HepG2 (cell line): ENCODE results near the gene MTOR. TPM values are rescaled to one million over a fixed set of nuclear protein-coding genes. Genes with fewer than 3 reads are reported as not detected.

Experiments
- FOXA1 ChIP-seq, 2 experiments: fragments of 450-650 bp in 1 of 2; sonication (generic) in 1 of 2; formaldehyde crosslinking in 1 of 2; IDR thresholded peaks; 2 replicates each; pipeline versions ENCODE4 v1.4.0 to v1.6.1; 2016 to 2020; ENCODE audit warnings: missing genetic modification reagents in 1 of 2
- JUN ChIP-seq: sonication (generic); formaldehyde crosslinking; IDR thresholded peaks from 2 replicates; pipeline ENCODE4 v1.4.0; 2020; ENCODE audit warnings: mild to moderate bottlenecking, missing genetic modification reagents
- PAF1 ChIP-seq: IDR thresholded peaks from 2 replicates; pipeline ENCODE4 v1.6.1; 2016; ENCODE audit warnings: missing genetic modification reagents, missing compliant biosample characterization
- ZNF34 ChIP-seq: sonication (generic); formaldehyde crosslinking; IDR thresholded peaks from 2 replicates; pipeline ENCODE4 v1.4.0; 2020; ENCODE audit warnings: mild to moderate bottlenecking, missing genetic modification reagents, borderline replicate concordance
- ZNF775 ChIP-seq: sonication (generic); formaldehyde crosslinking; IDR thresholded peaks from 2 replicates; pipeline ENCODE4 v1.4.0; 2020; ENCODE audit warnings: missing genetic modification reagents, mild to moderate bottlenecking, moderate library complexity, borderline replicate concordance
- polyA plus RNA-seq, 8 experiments: library from polyadenylated mRNA; depleted of rRNA in 3 of 8; stranded (reverse) in 7 of 8; unstranded in 1 of 8; fragments of >200 nt; fragmentation: Illumina TruSeq in 4 of 8; extraction: Trizol in 4 of 8; gene quantifications; 2 replicates each; pipeline versions ENCODE4 v1.2.1 to v1.2.3, GENCODE V29; 2011 to 2016; ENCODE audit warnings: low read depth in 4 of 8, missing spikeins in 1 of 8, mixed read lengths in 1 of 8; ENCODE audit not compliant: insufficient read depth in 1 of 8
- total RNA-seq, 5 experiments: library from RNA; depleted of rRNA; stranded (reverse); fragments of >200 nt; fragmentation: Illumina TruSeq; extraction: Trizol; gene quantifications; 2 replicates each; pipeline ENCODE4 v1.2.3, GENCODE V29; 2016; ENCODE audit warnings: low read depth in 1 of 5
- TF ChIP-seq, protein P1 (sequence below): sonication (generic); formaldehyde crosslinking; IDR thresholded peaks from 2 replicates; pipeline ENCODE4 v1.5.0; 2020; ENCODE audit warnings: mild to moderate bottlenecking, missing genetic modification reagents, borderline replicate concordance
- TF ChIP-seq, protein P2 (sequence below): sonication (generic); formaldehyde crosslinking; IDR thresholded peaks from one replicate; pipeline ENCODE4 v1.5.1; 2020; ENCODE audit warnings: mild to moderate bottlenecking, missing genetic modification reagents; ENCODE audit errors: not compliant biosample characterization
- TF ChIP-seq, protein P3 (sequence below): sonication (generic); formaldehyde crosslinking; IDR thresholded peaks from 2 replicates; pipeline ENCODE4 v1.8.1; 2023; ENCODE audit warnings: mild to moderate bottlenecking, moderate library complexity, missing genetic modification reagents
- TF ChIP-seq, protein P4 (sequence below): sonication (generic); formaldehyde crosslinking; IDR thresholded peaks from 2 replicates; pipeline ENCODE4 v1.5.0; 2020; ENCODE audit warnings: missing genetic modification reagents

MTOR gene
- total and polyA plus RNA-seq, 2 of the 13 experiments (the other 11 are each of a cell fraction or from before 2014, with no cell fraction given), result 24.6 to 34.6 TPM

DNA sequence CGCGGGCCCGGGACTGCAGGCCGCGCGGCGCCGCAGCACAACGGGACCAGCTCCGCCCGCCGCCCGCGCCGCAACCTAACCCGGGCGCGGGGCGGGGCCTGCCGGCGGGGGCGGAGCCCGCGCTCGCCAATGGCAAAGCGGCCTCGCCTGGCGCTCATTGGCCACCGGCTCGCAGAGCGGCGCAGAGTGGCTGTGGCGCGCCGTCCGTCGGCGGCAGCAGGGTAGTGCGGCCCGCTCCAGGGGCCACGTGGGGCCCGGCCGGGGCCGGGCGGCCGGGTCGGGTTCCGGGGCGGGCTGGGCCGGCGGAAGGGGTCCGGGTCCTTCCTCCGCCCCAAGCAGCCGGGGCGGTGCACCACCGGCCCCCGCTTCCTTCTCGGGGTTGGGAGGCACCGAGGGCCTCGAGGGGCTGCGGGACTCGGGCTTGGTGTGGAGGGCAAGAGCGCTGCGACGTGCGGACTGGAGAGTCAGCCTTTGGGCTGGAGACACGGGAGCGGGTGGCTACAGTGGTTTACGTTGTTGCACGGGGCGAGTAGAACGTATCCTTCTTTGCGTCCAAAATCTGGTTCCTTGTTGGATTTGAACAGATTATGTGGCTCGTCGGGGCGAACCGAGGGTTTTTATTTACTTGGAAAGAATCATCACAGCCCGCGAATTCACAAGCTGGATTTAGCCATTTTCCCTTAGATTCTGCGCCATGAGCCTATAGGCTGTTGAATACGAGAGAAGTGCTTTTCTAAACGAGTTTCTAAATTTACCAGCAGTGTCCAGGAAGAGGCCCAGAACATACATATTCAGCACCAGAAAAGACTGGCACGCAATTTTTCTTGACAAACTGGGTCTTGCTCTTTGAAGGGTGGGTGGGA, 202.2 kb downstream of the MTOR start, which contains the start of gene SRM (continued):
- TF ChIP-seq, protein P1, sequence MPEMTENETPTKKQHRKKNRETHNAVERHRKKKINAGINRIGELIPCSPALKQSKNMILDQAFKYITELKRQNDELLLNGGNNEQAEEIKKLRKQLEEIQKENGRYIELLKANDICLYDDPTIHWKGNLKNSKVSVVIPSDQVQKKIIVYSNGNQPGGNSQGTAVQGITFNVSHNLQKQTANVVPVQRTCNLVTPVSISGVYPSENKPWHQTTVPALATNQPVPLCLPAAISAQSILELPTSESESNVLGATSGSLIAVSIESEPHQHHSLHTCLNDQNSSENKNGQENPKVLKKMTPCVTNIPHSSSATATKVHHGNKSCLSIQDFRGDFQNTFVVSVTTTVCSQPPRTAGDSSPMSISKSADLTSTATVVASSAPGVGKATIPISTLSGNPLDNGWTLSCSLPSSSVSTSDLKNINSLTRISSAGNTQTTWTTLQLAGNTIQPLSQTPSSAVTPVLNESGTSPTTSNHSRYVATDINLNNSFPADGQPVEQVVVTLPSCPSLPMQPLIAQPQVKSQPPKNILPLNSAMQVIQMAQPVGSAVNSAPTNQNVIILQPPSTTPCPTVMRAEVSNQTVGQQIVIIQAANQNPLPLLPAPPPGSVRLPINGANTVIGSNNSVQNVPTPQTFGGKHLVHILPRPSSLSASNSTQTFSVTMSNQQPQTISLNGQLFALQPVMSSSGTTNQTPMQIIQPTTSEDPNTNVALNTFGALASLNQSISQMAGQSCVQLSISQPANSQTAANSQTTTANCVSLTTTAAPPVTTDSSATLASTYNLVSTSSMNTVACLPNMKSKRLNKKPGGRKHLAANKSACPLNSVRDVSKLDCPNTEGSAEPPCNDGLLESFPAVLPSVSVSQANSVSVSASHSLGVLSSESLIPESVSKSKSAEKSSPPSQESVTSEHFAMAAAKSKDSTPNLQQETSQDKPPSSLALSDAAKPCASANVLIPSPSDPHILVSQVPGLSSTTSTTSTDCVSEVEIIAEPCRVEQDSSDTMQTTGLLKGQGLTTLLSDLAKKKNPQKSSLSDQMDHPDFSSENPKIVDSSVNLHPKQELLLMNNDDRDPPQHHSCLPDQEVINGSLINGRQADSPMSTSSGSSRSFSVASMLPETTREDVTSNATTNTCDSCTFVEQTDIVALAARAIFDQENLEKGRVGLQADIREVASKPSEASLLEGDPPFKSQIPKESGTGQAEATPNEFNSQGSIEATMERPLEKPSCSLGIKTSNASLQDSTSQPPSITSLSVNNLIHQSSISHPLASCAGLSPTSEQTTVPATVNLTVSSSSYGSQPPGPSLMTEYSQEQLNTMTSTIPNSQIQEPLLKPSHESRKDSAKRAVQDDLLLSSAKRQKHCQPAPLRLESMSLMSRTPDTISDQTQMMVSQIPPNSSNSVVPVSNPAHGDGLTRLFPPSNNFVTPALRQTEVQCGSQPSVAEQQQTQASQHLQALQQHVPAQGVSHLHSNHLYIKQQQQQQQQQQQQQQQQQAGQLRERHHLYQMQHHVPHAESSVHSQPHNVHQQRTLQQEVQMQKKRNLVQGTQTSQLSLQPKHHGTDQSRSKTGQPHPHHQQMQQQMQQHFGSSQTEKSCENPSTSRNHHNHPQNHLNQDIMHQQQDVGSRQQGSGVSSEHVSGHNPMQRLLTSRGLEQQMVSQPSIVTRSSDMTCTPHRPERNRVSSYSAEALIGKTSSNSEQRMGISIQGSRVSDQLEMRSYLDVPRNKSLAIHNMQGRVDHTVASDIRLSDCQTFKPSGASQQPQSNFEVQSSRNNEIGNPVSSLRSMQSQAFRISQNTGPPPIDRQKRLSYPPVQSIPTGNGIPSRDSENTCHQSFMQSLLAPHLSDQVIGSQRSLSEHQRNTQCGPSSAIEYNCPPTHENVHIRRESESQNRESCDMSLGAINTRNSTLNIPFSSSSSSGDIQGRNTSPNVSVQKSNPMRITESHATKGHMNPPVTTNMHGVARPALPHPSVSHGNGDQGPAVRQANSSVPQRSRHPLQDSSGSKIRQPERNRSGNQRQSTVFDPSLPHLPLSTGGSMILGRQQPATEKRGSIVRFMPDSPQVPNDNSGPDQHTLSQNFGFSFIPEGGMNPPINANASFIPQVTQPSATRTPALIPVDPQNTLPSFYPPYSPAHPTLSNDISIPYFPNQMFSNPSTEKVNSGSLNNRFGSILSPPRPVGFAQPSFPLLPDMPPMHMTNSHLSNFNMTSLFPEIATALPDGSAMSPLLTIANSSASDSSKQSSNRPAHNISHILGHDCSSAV (CRISPR knock-in tag), result no peak
- TF ChIP-seq, protein P2, sequence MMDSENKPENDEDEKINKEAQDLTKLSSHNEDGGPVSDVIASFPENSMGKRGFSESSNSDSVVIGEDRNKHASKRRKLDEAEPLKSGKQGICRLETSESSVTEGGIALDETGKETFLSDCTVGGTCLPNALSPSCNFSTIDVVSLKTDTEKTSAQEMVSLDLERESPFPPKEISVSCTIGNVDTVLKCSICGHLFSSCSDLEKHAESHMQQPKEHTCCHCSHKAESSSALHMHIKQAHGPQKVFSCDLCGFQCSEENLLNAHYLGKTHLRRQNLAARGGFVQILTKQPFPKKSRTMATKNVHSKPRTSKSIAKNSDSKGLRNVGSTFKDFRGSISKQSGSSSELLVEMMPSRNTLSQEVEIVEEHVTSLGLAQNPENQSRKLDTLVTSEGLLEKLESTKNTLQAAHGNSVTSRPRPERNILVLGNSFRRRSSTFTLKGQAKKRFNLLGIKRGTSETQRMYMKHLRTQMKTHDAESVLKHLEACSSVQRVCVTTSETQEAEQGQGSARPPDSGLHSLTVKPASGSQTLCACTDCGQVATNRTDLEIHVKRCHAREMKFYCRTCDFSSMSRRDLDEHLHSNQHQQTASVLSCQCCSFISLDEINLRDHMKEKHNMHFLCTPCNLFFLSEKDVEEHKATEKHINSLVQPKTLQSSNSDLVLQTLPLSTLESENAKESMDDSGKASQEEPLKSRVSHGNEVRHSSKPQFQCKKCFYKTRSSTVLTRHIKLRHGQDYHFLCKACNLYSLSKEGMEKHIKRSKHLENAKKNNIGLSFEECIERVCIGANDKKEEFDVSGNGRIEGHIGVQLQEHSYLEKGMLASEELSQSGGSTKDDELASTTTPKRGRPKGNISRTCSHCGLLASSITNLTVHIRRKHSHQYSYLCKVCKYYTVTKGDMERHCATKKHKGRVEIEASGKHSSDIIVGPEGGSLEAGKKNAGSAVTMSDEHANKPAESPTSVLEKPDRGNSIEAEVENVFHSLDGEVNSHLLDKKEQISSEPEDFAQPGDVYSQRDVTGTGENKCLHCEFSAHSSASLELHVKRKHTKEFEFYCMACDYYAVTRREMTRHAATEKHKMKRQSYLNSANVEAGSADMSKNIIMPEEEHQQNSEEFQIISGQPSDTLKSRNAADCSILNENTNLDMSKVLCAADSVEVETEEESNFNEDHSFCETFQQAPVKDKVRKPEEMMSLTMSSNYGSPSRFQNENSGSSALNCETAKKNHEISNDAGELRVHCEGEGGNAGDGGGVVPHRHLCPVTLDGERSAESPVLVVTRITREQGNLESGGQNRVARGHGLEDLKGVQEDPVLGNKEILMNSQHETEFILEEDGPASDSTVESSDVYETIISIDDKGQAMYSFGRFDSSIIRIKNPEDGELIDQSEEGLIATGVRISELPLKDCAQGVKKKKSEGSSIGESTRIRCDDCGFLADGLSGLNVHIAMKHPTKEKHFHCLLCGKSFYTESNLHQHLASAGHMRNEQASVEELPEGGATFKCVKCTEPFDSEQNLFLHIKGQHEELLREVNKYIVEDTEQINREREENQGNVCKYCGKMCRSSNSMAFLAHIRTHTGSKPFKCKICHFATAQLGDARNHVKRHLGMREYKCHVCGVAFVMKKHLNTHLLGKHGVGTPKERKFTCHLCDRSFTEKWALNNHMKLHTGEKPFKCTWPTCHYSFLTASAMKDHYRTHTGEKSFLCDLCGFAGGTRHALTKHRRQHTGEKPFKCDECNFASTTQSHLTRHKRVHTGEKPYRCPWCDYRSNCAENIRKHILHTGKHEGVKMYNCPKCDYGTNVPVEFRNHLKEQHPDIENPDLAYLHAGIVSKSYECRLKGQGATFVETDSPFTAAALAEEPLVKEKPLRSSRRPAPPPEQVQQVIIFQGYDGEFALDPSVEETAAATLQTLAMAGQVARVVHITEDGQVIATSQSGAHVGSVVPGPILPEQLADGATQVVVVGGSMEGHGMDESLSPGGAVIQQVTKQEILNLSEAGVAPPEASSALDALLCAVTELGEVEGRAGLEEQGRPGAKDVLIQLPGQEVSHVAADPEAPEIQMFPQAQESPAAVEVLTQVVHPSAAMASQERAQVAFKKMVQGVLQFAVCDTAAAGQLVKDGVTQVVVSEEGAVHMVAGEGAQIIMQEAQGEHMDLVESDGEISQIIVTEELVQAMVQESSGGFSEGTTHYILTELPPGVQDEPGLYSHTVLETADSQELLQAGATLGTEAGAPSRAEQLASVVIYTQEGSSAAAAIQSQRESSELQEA (CRISPR knock-in tag), result no peak
- TF ChIP-seq ZNF34 (CRISPR knock-in tag) (no peak), JUN (CRISPR knock-in tag) (no peak), FOXA1 (IDR thresholded peaks at IDR 0.05) (no peak), FOXA1 (CRISPR knock-in tag; IDR thresholded peaks at IDR 0.05) (no peak), ZNF775 (no peak), PAF1 (CRISPR knock-in tag) (no peak)
- TF ChIP-seq, protein P3, sequence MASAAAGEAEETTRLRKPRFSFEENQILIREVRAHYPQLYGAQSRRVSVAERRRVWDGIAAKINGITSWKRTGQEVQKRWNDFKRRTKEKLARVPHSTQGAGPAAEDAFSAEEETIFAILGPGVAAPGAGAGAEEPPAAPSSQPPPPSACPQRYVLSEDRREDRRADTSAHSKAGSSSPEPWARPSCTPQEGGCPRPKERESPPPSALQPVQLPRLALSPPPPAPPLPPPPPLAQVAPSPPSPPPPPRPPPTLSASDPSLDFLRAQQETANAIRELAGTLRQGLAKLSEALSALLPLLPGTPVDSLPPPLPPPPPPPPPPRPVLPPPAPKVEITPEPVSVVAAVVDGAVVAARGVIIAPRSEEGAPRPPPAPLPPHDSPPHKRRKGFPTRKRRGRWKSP, result no peak
- TF ChIP-seq, protein P4, sequence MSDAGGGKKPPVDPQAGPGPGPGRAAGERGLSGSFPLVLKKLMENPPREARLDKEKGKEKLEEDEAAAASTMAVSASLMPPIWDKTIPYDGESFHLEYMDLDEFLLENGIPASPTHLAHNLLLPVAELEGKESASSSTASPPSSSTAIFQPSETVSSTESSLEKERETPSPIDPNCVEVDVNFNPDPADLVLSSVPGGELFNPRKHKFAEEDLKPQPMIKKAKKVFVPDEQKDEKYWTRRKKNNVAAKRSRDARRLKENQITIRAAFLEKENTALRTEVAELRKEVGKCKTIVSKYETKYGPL (CRISPR knock-in tag), result no peak
